OCI-LY3 (cell line): ENCODE data around the gene ASF1B.

Source experiments
- EZH2phosphoT487 ChIP-seq: fragments of 200-600 bp; shearing (Covaris generic); IDR thresholded peaks from 2 replicates; pipeline ENCODE4 v1.6.1; 2018; ENCODE audit warnings: antibody characterized with exemption, mixed run types, low read depth
- TF ChIP-seq, protein P1 (sequence below): fragments of 200-600, 300-600 bp; sonication (generic); IDR thresholded peaks from 2 replicates; pipeline ENCODE4 v1.5.1; 2014; ENCODE audit warnings: antibody characterized with exemption, low read length, low read depth

GRCh38 chr19:14122924-14123323 is 13.5 kb downstream of the ASF1B start:
- TF ChIP-seq, protein P1, sequence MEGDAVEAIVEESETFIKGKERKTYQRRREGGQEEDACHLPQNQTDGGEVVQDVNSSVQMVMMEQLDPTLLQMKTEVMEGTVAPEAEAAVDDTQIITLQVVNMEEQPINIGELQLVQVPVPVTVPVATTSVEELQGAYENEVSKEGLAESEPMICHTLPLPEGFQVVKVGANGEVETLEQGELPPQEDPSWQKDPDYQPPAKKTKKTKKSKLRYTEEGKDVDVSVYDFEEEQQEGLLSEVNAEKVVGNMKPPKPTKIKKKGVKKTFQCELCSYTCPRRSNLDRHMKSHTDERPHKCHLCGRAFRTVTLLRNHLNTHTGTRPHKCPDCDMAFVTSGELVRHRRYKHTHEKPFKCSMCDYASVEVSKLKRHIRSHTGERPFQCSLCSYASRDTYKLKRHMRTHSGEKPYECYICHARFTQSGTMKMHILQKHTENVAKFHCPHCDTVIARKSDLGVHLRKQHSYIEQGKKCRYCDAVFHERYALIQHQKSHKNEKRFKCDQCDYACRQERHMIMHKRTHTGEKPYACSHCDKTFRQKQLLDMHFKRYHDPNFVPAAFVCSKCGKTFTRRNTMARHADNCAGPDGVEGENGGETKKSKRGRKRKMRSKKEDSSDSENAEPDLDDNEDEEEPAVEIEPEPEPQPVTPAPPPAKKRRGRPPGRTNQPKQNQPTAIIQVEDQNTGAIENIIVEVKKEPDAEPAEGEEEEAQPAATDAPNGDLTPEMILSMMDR: no peak
- no peak for TF ChIP-seq EZH2phosphoT487
